NCI-H526 (cell line): ENCODE results near the gene CFAP157.

ENCODE experiments used
- DNase-seq, 2 experiments: peaks; one replicate each; lab custom pipeline; 2025; lab: John Stamatoyannopoulos, UW

CFAP157 gene

GRCh38 chr9:127693143-127693542 is 13.6 kb upstream of the CFAP157 start:
- DNase-seq, result no peak

DNA sequence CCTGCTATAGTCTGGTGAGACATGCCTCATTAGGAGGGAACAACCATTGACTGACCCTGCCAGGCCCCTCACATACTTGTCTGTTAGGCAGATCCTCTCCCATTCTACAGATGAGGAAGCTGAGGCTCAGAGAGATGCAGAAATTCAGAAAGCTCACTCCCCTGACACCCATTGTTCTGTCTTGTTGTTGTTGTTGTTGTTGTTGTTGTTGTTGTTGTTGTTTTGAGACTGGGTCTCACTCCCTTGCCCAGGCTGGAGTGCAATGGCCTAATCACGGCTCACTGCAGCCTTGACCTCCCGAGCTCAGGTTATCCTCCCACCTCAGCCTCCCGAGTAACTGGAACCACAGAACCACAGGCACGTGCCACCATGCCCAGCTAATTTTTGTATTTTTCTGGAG is 13.1 kb upstream of the CFAP157 start:
- DNase-seq, result no peak

- no peak for DNase-seq
These were observed 11.7 kb upstream of the CFAP157 start for GRCh38 chr9:127694890-127695720.

DNA sequence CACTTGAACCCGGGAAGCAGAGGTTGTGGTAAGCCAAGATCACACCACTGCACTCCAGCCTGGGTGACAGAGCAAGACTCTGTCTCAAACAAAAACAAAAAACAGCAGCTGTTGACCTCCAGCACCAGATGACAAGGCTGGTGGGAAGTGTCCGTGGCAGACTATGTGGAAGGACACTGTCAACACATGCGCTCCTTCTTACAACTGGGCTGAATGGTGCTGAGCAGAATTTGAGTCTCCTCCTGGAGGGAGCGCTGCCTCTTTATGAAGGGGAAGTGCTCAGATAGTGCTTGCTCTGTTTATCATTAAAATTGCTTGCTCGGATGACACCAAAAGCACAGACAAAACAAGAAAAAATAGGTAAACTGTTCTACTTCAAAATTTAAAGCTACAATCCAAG is 9.2 kb upstream of the CFAP157 start:
- DNase-seq, result no peak

GRCh38 chr9:127698386-127698785 is 8.4 kb upstream of the CFAP157 start:
- no peak for DNase-seq

DNA sequence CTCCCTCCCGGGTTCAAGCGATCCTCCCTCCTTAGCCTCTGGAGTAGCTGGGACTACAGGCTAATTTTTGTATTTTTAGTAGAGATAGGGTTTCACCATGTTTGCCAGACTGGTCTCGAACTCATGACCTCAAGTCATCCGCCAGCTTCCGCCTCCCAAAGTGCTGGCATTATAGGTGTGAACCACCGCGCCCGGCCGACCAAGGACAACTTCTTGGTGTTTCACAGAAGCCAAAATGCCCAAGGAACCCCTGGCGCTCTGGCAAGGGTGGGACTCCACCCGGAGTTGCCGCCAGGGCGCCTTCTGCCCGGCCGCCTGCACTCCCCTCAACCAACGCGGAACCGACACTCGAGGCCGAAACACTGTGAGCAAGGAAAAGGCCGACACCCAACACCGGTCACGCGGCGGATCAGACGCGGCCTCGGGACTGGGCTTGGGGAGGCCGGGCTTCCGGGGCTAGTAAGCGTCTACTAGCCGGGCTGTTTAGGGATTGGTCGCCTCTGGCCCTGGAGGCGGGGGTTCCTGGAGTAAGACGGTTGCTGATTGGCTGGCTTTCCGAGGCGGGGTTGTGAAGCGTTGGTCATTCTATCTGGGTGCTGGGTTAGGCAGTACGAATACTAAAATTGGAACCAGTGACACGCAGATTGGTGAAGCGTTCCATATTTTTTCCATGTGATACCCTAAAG is 7.7 kb upstream of the CFAP157 start:
- no peak for DNase-seq

DNA sequence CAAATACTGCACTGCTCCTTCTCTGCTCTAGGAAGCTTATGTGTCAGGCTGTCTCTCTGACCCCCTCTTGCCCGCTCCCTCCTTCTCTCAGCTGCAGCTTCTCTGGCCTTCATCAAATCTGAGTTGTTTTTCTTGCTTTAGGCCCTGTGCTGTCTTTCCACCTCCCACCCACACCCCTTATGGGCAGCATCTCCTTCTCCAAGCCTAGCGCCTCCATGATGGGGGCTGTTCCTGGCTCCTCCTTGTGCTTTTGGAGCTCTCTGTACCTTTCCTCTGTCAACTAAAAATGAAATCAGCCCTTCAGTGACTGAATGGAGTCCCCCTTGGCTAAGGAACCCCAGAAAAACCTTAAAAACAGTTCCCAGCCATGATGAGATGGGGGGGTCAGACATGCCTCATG is 6.6 kb upstream of the CFAP157 start:
- no peak for DNase-seq

- DNase-seq, result peak; percentile 85
These were observed 6.1 kb upstream of the CFAP157 start for GRCh38 chr9:127700594-127701255.

- no peak for DNase-seq
These were observed 3.4 kb upstream of the CFAP157 start for GRCh38 chr9:127703289-127703946.

DNA sequence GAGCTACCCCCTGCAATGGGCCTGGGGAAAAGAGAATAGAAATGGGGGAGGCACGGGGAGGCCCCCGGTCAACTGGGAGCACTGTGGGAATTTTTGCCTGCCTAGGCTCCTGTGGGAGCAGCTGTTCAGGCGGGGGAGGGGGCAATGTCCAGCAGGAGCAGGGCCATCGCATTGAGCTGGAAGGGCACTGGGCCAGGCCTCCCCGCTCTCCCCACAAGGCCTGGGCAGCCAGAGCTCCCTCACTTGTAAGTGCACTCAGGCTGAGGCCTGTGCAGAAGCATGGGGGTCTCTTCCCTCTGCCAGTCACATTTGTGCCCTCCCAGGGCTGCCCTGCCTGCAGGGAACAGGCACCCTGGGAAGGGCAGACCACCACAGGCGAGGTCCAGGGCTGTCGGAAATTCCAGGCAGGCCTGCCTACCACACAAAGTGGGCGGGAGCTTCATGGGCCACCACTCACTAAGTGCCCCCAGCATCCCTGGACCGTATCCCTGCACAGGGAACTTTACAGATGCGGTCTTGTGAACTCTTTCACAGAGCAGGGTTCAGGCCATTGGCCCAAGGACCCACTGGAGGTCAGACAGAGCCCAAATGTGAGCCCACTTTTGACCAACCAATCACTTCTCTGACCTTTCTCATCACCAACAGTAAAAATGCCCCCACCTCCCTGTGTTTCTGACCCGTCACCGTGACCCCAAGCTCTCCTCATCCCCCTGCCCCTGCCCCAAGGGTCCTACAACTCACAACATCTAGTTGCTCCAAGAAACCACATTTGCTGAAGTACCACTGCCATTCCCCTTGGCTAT is 1.0 kb upstream of the CFAP157 start:
- no peak for DNase-seq

- peak in 1 of 2 experiments; percentile 32 for DNase-seq
These were observed 978 bp downstream of the CFAP157 start for GRCh38 chr9:127707766-127708165.

DNA sequence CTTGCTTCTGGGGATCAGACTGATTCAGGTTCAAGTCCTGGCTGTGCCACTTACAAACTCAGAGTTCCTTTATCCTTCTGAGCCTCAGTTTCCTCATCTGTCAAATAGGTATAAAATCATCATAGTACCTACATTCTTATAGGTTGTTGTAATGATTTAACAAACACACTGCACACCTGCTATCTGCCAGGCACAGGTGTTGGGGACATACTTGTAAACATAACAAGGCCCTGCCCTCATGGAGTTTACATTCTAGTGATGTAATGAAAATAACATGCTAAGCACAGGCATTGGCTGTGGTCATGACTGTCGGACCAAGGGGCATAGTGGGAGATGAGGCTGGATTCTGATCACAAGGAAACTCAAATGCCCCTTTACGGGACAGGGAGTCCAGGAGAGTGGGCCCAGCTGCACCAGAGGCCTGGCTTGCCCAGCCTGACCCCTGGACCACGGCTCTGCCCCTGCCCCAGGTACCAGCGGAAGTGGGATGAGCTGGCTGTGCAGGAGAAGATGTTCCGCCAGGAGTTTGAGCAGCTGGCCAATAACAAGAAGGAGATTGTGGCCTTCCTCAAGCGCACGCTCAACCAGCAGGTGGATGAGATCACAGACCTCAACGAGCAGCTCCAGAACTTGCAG is 2.3 kb downstream of the CFAP157 start:
- no peak for DNase-seq

GRCh38 chr9:127710204-127710783 is 3.5 kb downstream of the CFAP157 start:
- no peak for DNase-seq

DNA sequence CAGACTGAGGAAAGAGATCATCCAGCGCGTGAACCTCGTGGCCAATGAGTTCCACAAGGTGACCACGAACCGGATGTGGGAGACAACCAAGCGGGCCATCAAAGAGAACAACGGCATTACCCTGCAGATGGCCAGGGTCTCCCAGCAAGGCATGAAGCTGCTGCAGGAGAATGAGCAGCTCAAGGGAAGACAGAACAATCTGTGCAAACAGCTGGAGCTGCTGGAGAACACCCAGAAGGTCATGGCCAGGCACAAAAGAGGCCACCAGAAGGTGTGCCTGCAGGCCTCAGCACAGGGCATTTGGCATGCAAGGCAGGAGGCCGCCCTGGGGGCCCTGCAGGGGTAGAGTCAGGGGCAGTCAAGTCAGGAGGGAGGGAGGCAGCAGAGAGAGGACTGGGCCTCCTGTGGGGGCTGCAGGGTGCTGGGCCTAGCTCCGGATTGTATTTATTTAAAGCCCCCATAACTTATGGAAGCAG is 4.5 kb downstream of the CFAP157 start:
- no peak for DNase-seq

- no peak for DNase-seq
These were observed 5.1 kb downstream of the CFAP157 start for GRCh38 chr9:127711831-127712274.

GRCh38 chr9:127712371-127712770 is 5.6 kb downstream of the CFAP157 start:
- DNase-seq, result no peak

DNA sequence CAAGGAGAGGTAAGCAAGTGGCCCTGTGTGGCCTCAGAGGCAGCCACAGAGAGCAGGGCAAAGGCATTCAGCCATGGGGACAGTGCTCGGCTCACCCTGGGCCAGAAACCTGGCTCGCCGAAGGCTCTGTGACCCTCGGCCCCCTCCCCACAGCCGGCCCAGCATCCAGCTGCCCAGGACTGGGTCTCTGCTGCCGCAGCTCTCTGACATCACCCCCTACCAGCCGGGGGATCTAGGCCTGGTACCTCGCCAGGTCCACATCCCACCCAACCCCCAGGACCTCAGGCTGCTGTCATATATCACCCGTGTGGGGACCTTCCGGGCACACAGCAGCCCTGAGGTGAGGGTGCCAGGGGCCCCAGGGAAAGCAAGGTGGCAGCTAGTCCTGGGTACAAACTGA is 6.1 kb downstream of the CFAP157 start:
- no peak for DNase-seq

GRCh38 chr9:127714020-127714750 is 7.4 kb downstream of the CFAP157 start:
- DNase-seq, result no peak

- DNase-seq, result peak in 1 of 2 experiments; percentile 26
These were observed 8.2 kb downstream of the CFAP157 start for GRCh38 chr9:127714951-127715469.
